Activated CD4-positive, alpha-beta T cell treated with anti-CD3 and anti-CD28 coated beads for 36 hours (primary cell): ENCODE results near the gene DOLPP1. TPM values are rescaled to one million over a fixed set of nuclear protein-coding genes. Genes with fewer than 3 reads are reported as not detected.

Experiments
- ATAC-seq: fragments of 200-7000 bp; cut with Tn5 transposase; one replicate; pipeline ENCODE4 v1.10.0; 2021; ENCODE audit warnings: mild to moderate bottlenecking, moderate library complexity
- CTCF ChIA-PET: fragments of 350-600 bp; sonication (Branson Sonifier 250); formaldehyde crosslinking; loops from one replicate; lab custom pipeline; 2021; ENCODE audit warnings: antibody characterized with exemption; lab: Charles Lee
- POLR2A ChIA-PET: fragments of 350-600 bp; sonication (Branson Sonifier 250); formaldehyde crosslinking; loops from one replicate; lab custom pipeline; 2021; ENCODE audit warnings: antibody characterized with exemption, inconsistent platforms; lab: Charles Lee
- DNase-seq: peaks from one replicate; pipeline ENCODE4 v3.0.0-alpha.2; 2020
- H3K27ac Mint-ChIP-seq: one replicate; pipeline ENCODE4 v1.8.0; 2021; ENCODE audit warnings: mixed read lengths
- H3K27me3 Mint-ChIP-seq: one replicate; pipeline ENCODE4 v1.8.0; 2021; ENCODE audit warnings: mixed read lengths
- H3K36me3 Mint-ChIP-seq: one replicate; pipeline ENCODE4 v1.8.0; 2021; ENCODE audit warnings: low read depth, mixed read lengths
- H3K4me1 Mint-ChIP-seq: one replicate; pipeline ENCODE4 v1.8.0; 2021; ENCODE audit warnings: mixed read lengths
- H3K4me3 Mint-ChIP-seq: one replicate; pipeline ENCODE4 v1.8.0; 2021; ENCODE audit warnings: mild to moderate bottlenecking, moderate library complexity, mixed read lengths
- H3K9me3 Mint-ChIP-seq: one replicate; pipeline ENCODE4 v1.8.0; 2021; ENCODE audit warnings: low read depth, mixed read lengths
- intact Hi-C, 2 experiments: fragments of 100-400 bp; cut with DNase I in 1 of 2; cut with micrococcal nuclease in 1 of 2; formaldehyde crosslinking; loops; one replicate each; pipeline versions ENCODE4 v1.14.2 to v1.15.1; 2022 to 2024; cut with DNase I, micrococcal nuclease
- total RNA-seq, 2 experiments: library from RNA; stranded (reverse); gene quantifications; one replicate each; pipeline ENCODE4 v1.2.3, GENCODE V29; 2021

The DOLPP1 gene
- total RNA-seq, 2 experiments from 2014 or later = 15.1 to 16.4 TPM

DNA sequence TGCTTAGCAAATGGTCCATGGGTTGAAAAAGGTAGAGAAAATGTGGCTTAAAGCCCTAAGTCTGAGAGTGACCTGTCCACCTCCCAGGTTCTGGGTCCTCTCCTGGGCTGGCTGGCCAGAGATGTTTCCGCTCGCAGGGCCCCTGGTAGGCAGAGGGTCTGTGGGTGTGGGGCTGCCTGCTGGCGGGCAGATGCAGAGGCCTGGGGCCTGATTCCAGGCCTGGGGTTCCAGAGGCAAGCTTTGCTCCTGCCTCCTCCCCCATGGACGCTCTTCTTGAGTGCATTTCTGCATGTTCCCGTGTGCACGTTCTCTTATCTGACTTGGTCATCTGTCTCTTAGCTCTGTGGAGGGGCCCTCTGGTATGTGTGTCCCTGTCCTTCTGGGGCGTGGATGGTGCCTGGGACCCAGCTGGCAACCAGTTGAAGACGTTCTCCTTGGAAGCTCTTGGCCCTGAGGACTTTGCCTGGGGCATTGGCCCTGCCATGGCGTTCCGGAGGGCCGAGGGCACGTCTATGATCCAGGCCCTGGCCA, 40.7 kb upstream of the DOLPP1 start:
- ChIA-PET POLR2A (interaction anchor here (1.4 kb wide), 1 partner anchor 12 kb away, joined by 5 read pairs; no protein-coding TSS in a partner anchor), CTCF (interaction anchor here (1.7 kb wide), 1 partner anchor 12 kb away, joined by 6 read pairs; the partner anchor contains the start of gene SH3GLB2)
- no peaks in the 10 kb centered on the region for H3K9me3 Mint-ChIP-seq
- no peak for DNase-seq
- intact Hi-C loops = no loop called here
- no peak overlapping the region for H3K4me3 Mint-ChIP-seq
- peaks cover 8% of the 10 kb centered on the region for H3K36me3 Mint-ChIP-seq
- H3K27ac Mint-ChIP-seq = no peak overlapping the region
- ATAC-seq = no peak
- H3K4me1 Mint-ChIP-seq = peaks cover 27% of the 10 kb centered on the region
- H3K27me3 Mint-ChIP-seq = no peaks in the 10 kb centered on the region

DNA sequence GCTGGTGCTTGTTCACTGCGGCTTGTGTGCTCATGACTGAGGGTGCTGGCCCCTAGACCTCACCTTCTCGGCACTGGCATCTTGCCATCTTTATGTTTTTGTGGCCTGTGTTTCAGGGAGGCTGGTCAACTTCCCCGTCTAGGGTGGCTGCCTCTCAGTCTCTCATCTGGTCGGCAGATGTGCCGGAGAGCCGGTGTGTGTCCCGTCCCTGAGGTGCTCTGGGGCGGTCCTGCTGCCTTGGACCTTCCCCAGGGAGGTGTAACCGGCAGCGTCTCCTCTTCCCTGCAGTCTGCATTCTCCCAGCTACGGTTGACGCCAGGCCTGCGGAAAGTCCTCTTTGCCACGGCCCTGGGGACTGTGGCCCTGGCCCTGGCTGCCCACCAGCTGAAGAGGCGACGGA, 38.9 kb upstream of the DOLPP1 start:
- Mint-ChIP-seq H3K27ac (no peak overlapping the region), H3K36me3 (peaks cover 8% of the 10 kb centered on the region), H3K9me3 (no peaks in the 10 kb centered on the region), H3K27me3 (no peaks in the 10 kb centered on the region), H3K4me1 (peaks cover 18% of the 10 kb centered on the region), H3K4me3 (no peak overlapping the region)
- DNase-seq (no peak), ATAC-seq (no peak)
- intact Hi-C loops = no loop called here
- CTCF ChIA-PET = no interaction called here
- POLR2A ChIA-PET = no interaction called here

DNA sequence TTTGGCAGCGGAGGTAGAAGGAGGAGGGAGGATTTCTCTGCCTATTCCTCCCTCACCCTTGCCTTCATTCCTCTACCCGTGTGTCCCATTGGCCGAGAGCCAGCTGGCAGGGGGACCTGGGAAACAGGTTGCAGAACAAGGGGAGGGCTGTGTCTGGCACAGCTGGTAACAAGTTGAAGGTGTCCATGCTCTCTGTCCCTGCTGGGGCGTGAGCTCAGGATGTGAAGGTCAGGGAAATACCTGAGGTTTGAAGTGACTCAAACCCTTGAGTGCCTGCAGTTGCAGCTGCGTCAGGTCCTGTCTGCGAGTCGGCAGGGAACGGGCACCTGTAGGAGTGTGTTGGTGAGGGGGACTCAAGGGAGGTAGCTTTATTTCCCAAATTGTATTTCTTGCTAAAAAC, 28.3 kb upstream of the DOLPP1 start:
- POLR2A ChIA-PET = no interaction called here
- intact Hi-C loops = no loop called here
- no peak for DNase-seq
- H3K4me1 Mint-ChIP-seq = no peaks in the 10 kb centered on the region
- H3K27me3 Mint-ChIP-seq = no peaks in the 10 kb centered on the region
- H3K4me3 Mint-ChIP-seq = no peak overlapping the region
- CTCF ChIA-PET = interaction anchor here (0.7 kb wide), 1 partner anchor 629 kb away, joined by 3 read pairs; no protein-coding TSS in a partner anchor
- H3K27ac Mint-ChIP-seq = no peak overlapping the region
- ATAC-seq = no peak
- H3K9me3 Mint-ChIP-seq = no peaks in the 10 kb centered on the region
- H3K36me3 Mint-ChIP-seq = peaks cover 22% of the 10 kb centered on the region

DNA sequence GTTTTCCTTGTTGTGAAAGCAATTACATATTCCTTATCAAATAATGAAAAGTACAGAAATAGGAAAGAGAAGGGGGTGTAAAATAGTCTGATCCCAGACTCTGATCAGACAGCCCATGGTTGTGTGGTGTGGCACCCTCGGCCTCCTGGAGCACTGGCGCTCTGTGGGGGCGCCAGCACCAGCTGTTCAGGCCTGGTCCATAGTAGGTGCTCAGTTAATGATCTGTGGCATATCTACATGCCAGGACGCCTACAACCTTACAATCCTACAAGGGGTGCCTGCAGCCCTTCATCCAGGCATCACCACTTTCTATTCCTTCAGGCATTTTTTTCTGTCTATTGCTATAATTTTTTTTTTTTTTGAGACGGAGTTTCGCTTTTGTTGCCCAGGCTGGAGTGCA, 27.9 kb upstream of the DOLPP1 start:
- H3K4me3 Mint-ChIP-seq = no peak overlapping the region
- H3K36me3 Mint-ChIP-seq = peaks cover 20% of the 10 kb centered on the region
- no peak for DNase-seq
- ChIA-PET POLR2A (no interaction called here), CTCF (interaction anchor here (0.6 kb wide), 1 partner anchor 101 kb away, joined by 4 read pairs; no protein-coding TSS in a partner anchor)
- no peak for ATAC-seq
- intact Hi-C loops = no loop called here
- no peaks in the 10 kb centered on the region for H3K9me3 Mint-ChIP-seq
- no peaks in the 10 kb centered on the region for H3K27me3 Mint-ChIP-seq
- H3K4me1 Mint-ChIP-seq = no peaks in the 10 kb centered on the region
- H3K27ac Mint-ChIP-seq = no peak overlapping the region

DNA sequence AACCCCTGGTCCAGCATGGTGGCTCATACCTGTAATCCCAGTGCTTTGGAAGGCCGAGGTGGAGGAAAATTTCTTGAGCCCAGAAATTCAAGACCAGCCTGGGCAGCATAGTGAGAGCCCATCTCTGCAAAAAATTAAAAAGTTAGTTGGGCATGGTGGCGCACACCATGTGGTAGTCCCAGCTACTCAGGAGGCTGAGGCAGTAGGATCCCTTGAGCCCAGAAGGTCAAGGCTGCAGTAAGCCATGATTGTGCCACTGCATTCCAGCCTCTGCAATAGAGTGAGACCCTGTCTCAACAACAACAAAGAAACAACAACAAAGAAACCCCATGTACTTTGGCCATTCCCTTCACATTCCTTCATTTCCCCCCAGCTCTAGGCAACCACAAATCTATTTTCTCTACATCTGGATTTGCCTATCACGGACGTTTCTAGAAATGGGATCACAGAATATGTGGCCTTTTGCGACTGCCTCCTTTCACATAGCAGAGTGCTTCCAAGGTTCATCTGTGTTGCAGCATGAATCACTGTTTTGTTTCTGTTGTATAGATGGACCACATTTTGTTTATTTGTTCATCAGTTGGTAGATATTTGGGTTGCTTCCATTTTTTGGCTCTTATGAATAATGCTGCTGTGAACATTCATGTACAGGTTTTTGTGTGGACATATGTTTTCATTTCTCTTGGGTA, 26.6 kb upstream of the DOLPP1 start:
- H3K9me3 Mint-ChIP-seq = no peaks in the 10 kb centered on the region
- peaks cover 13% of the 10 kb centered on the region for H3K36me3 Mint-ChIP-seq
- ChIA-PET POLR2A (no interaction called here), CTCF (interaction anchor here (0.6 to 1.0 kb wide), 2 partner anchors 41 to 636 kb away, joined by 3 to 4 read pairs; no protein-coding TSS in a partner anchor)
- H3K27me3 Mint-ChIP-seq = no peaks in the 10 kb centered on the region
- H3K4me1 Mint-ChIP-seq = no peaks in the 10 kb centered on the region
- H3K27ac Mint-ChIP-seq = no peak overlapping the region
- no peak overlapping the region for H3K4me3 Mint-ChIP-seq
- intact Hi-C loops = no loop called here
- no peak for DNase-seq
- ATAC-seq = no peak

DNA sequence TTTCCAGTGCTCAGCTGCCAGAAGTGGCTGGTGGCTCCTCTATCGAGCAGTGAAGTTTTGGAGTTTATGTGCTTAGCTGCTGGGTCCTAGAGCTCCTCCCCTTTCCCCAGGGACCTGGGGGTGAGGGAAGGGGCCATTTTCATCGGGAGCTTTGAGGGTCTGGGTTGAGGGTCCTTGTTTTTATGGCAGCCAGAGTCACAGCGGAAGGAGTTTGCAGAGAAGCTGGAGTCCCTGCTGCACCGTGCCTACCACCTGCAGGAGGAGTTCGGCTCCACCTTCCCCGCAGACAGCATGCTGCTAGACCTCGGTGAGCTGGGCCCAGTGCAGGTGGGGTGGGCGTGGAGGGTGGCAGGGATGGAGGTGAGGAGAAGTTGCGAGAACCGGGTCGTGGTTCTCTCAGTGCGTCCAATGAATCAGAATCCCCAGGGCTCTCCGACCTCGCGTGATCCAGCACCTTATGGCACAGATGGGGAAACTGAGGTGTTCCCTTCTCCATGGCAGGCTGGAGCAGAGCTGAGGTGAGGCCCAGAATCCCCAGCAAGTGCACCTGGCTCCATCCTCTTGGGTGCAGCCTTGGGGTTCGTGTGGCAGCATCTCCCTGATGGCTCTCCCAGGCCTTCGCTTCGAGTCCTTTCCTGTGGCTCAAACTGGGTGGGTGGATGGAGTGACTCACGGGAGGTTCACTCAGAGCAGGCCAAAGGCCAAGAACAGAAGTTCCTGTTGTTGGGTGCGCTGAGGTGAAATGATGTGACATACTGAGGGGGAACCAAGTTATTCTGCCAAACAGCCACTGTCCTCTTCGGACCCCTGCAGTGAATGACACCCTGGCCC, 21.7 kb upstream of the DOLPP1 start:
- DNase-seq = no peak
- H3K27me3 Mint-ChIP-seq = no peaks in the 10 kb centered on the region

DNA sequence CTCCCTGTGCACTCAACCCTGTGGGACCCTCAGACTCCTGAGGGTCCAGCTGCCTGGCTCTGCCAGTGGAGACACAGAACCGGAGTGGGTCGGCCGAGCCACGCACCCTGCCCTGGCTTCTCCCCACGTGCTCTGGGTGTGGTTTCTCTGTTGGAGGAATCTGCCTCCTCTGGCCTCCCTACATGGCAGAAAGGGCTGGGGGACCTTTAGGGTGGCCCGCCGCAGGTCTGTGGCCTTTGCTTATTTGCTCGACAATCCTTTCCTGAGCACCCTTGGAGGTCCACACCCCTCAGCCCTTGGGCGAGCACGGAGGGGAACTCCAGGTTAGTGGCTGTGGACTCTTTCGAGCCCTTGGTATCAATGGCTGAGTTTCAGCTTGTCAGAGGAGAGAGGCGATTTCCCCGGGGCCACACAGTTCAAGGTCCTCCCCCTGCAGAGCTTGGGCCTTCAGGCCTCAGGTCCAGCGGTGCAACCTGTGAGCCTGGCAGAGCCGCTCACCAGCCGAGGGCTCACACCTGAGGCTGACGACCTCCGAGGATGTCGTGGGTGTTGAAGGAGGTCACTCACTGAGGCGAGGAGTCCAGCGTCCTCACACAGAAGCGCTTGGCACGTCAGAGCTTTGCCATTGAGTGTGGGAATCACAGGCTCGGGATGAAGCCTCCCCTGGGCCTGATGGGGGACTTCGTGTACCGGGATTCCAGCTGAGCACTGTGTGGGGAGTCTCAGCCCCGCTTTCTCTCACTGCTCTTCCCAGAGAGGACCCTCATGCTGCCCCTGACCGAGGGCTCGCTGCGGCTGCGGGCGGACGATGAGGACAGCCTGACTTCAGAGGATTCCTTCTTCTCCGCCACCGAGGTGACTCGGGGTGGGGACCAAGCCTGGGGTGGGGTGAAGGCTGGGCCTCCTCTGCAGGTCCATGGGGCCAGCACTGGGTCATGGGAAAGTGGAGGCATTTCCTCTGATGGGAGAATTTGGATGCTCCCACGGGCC, 20.8 kb upstream of the DOLPP1 start:
- H3K27me3 Mint-ChIP-seq = no peaks in the 10 kb centered on the region
- POLR2A ChIA-PET = no interaction called here
- H3K4me3 Mint-ChIP-seq = no peak overlapping the region
- no peaks in the 10 kb centered on the region for H3K4me1 Mint-ChIP-seq
- no peaks in the 10 kb centered on the region for H3K9me3 Mint-ChIP-seq
- ATAC-seq = no peak
- intact Hi-C loops = no loop called here
- no peak overlapping the region for H3K27ac Mint-ChIP-seq
- CTCF ChIA-PET = no interaction called here
- DNase-seq = no peak
- H3K36me3 Mint-ChIP-seq = peaks cover 6% of the 10 kb centered on the region

More for the DNA sequence above, 21.7 kb upstream of the DOLPP1 start:
- Mint-ChIP-seq H3K4me3 (no peak overlapping the region), H3K36me3 (peaks cover 8% of the 10 kb centered on the region), H3K4me1 (no peaks in the 10 kb centered on the region), H3K27ac (no peak overlapping the region), H3K9me3 (no peaks in the 10 kb centered on the region)
- POLR2A ChIA-PET = no interaction called here
- intact Hi-C loops = no loop called here
- ATAC-seq = no peak
- CTCF ChIA-PET = no interaction called here

DNA sequence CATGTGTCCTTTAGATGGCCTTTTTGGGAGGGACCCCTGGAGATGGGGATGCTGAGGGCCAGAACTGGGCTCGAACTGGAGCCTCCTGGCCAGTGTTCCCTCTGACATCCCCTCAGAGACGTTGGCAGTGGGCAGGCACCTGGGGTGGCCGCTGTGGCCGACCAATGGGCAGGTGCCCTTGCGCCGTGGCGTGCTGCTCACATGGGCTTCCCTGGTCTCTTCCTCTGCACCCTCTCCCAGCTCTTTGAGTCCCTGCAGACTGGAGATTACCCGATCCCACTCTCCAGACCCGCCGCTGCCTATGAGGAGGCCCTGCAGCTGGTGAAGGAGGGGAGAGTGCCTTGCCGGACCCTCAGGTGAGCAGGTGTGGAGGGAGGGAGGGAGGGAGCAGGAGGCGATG, 19.9 kb upstream of the DOLPP1 start:
- ChIA-PET CTCF (interaction anchor here (0.5 kb wide), 1 partner anchor 13 kb away, joined by 3 read pairs; no protein-coding TSS in a partner anchor), POLR2A (no interaction called here)
- H3K9me3 Mint-ChIP-seq = no peaks in the 10 kb centered on the region
- H3K4me1 Mint-ChIP-seq = no peaks in the 10 kb centered on the region
- H3K4me3 Mint-ChIP-seq = no peak overlapping the region
- DNase-seq (no peak), ATAC-seq (no peak)
- H3K27me3 Mint-ChIP-seq = no peaks in the 10 kb centered on the region
- H3K36me3 Mint-ChIP-seq = peaks cover 10% of the 10 kb centered on the region
- intact Hi-C loops = no loop called here
- H3K27ac Mint-ChIP-seq = no peak overlapping the region

DNA sequence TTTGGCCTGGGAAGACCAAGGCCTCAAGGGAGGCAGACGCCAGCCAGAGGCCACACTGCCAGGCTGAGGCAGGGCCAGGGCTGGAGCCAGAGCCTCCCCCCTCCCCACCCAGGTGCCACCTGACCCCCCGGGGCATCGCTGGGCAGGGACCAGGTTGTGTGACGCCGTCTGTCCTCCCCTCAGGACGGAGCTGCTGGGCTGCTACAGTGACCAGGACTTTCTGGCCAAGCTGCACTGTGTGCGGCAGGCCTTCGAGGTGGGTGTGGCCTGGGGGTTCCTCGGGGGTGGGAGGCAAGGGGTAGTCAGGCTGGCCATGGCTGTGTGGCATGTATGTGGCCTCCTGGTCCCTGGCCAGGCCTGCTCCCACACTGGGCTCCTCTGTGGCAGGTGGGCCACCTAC, 17.9 kb upstream of the DOLPP1 start:
- H3K27me3 Mint-ChIP-seq = no peaks in the 10 kb centered on the region
- H3K4me1 Mint-ChIP-seq = peaks cover under 1% of the 10 kb centered on the region
- peaks cover 12% of the 10 kb centered on the region for H3K36me3 Mint-ChIP-seq
- no peak overlapping the region for H3K27ac Mint-ChIP-seq
- ChIA-PET POLR2A (no interaction called here), CTCF (no interaction called here)
- no peaks in the 10 kb centered on the region for H3K9me3 Mint-ChIP-seq
- H3K4me3 Mint-ChIP-seq = no peak overlapping the region
- ATAC-seq (no peak), DNase-seq (no peak)
- intact Hi-C loops = no loop called here

DNA sequence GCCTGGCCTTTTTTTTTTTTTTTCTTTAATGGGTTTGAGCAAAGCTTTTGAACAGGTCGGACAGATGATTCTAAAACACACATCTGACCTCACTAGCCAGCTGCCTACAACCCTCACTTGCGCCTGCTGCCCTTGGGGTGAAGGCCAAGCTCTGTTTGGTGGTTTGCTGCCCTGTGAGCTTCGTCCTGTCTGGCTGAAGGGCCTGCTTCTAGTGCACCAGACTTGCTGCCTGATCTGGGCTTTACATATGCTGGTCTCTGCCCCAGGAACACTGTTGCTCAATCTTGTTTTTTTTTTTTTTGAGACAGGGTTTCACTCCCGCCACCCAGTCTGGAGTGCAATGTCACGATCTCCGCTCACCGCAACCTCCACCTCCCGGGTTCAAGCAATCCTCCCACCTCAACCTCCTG, 16.4 kb upstream of the DOLPP1 start:
- ATAC-seq (no peak), DNase-seq (no peak)
- Mint-ChIP-seq H3K36me3 (peaks cover 20% of the 10 kb centered on the region), H3K27me3 (no peaks in the 10 kb centered on the region), H3K9me3 (no peaks in the 10 kb centered on the region), H3K4me3 (no peak overlapping the region), H3K4me1 (peaks cover 13% of the 10 kb centered on the region), H3K27ac (no peak overlapping the region)
- ChIA-PET CTCF (no interaction called here), POLR2A (no interaction called here)
- intact Hi-C loops = no loop called here
